Skeletal muscle satellite cell (primary cell): Measurements from ENCODE around the gene GRK2.

Experiments used
- H3K27me3 ChIP-seq: 2 replicates; pipeline ENCODE4 v1.7.0; 2013; ENCODE audit warnings: low read length; ENCODE audit not compliant: control insufficient read depth, insufficient read depth
- H3K36me3 ChIP-seq: 2 replicates; pipeline ENCODE4 v1.7.0; 2013; ENCODE audit warnings: mild to moderate bottlenecking, control low read depth, low read length; ENCODE audit not compliant: insufficient read depth
- H3K4me1 ChIP-seq: 2 replicates; pipeline ENCODE4 v1.7.0; 2013; ENCODE audit warnings: low read length; ENCODE audit not compliant: control insufficient read depth, insufficient read depth
- H3K4me2 ChIP-seq: 2 replicates; pipeline ENCODE4 v1.7.0; 2013; ENCODE audit warnings: mild to moderate bottlenecking, low read length
- H3K4me3 ChIP-seq: 2 replicates; pipeline ENCODE4 v1.7.0; 2013; ENCODE audit warnings: low read length
- H3K9ac ChIP-seq: 2 replicates; pipeline ENCODE4 v1.7.0; 2013; ENCODE audit warnings: mild to moderate bottlenecking, low read depth, low read length, moderate library complexity
- H3K9me3 ChIP-seq: replicated peaks from 2 replicates; pipeline ENCODE4 v1.7.0; 2013; ENCODE audit warnings: mild to moderate bottlenecking, control low read depth, low read length

The GRK2 gene

GRCh38 chr11:67242548-67242947 is 23.7 kb upstream of the GRK2 start:
- H3K4me2 ChIP-seq = peak overlapping the region; percentile 83
- no peak overlapping the region for H3K4me3 ChIP-seq
- H3K4me1 ChIP-seq = peaks cover 19% of the 10 kb centered on the region
- peaks cover 45% of the 10 kb centered on the region for H3K36me3 ChIP-seq
- peak overlapping the region; percentile 95 for H3K9ac ChIP-seq
- H3K9me3 ChIP-seq = no peaks in the 10 kb centered on the region
- H3K27me3 ChIP-seq = no peaks in the 10 kb centered on the region

- Histone ChIP-seq H3K4me1 (peaks cover 23% of the 10 kb centered on the region), H3K9ac (no peak overlapping the region), H3K27me3 (no peaks in the 10 kb centered on the region), H3K4me2 (peak overlapping the region; percentile 83), H3K9me3 (no peaks in the 10 kb centered on the region), H3K36me3 (peaks cover 50% of the 10 kb centered on the region), H3K4me3 (no peak overlapping the region)
These were observed 23.2 kb upstream of the GRK2 start for GRCh38 chr11:67243051-67243450.

GRCh38 chr11:67245046-67245445 is 21.2 kb upstream of the GRK2 start:
- H3K4me2 ChIP-seq = no peak overlapping the region
- peaks cover 21% of the 10 kb centered on the region for H3K4me1 ChIP-seq
- peaks cover 70% of the 10 kb centered on the region for H3K36me3 ChIP-seq
- no peak overlapping the region for H3K9ac ChIP-seq
- H3K4me3 ChIP-seq = no peak overlapping the region
- H3K27me3 ChIP-seq = no peaks in the 10 kb centered on the region
- H3K9me3 ChIP-seq = no peaks in the 10 kb centered on the region

- Histone ChIP-seq H3K4me3 (no peak overlapping the region), H3K36me3 (peaks cover 93% of the 10 kb centered on the region), H3K9ac (no peak overlapping the region), H3K9me3 (no peaks in the 10 kb centered on the region), H3K27me3 (no peaks in the 10 kb centered on the region), H3K4me2 (no peak overlapping the region), H3K4me1 (peaks cover 13% of the 10 kb centered on the region)
These were observed 18.2 kb upstream of the GRK2 start for GRCh38 chr11:67247946-67248550.

- Histone ChIP-seq H3K9ac (no peak overlapping the region), H3K4me1 (peaks cover 13% of the 10 kb centered on the region), H3K27me3 (no peaks in the 10 kb centered on the region), H3K36me3 (peaks cover 96% of the 10 kb centered on the region), H3K4me2 (no peak overlapping the region), H3K4me3 (no peak overlapping the region), H3K9me3 (no peaks in the 10 kb centered on the region)
These were observed 17.6 kb upstream of the GRK2 start for GRCh38 chr11:67248653-67249052.

- H3K4me3 ChIP-seq = no peak overlapping the region
- no peaks in the 10 kb centered on the region for H3K9me3 ChIP-seq
- H3K36me3 ChIP-seq = peaks cover 98% of the 10 kb centered on the region
These were observed 15.9 kb upstream of the GRK2 start for GRCh38 chr11:67250059-67251043.

GRCh38 chr11:67251841-67252240 is 14.4 kb upstream of the GRK2 start:
- H3K36me3 ChIP-seq = peaks cover 96% of the 10 kb centered on the region
- no peaks in the 10 kb centered on the region for H3K27me3 ChIP-seq
- H3K4me2 ChIP-seq = no peak overlapping the region
- H3K9ac ChIP-seq = no peak overlapping the region
- H3K9me3 ChIP-seq = no peaks in the 10 kb centered on the region
- H3K4me3 ChIP-seq = no peak overlapping the region
- peaks cover 13% of the 10 kb centered on the region for H3K4me1 ChIP-seq

More at GRCh38 chr11:67250059-67251043, 15.9 kb upstream of the GRK2 start:
- no peak overlapping the region for H3K9ac ChIP-seq
- H3K4me1 ChIP-seq = peaks cover 13% of the 10 kb centered on the region
- H3K4me2 ChIP-seq = no peak overlapping the region
- H3K27me3 ChIP-seq = no peaks in the 10 kb centered on the region

GRCh38 chr11:67252831-67253239 is 13.4 kb upstream of the GRK2 start:
- Histone ChIP-seq H3K9me3 (no peaks in the 10 kb centered on the region), H3K9ac (no peak overlapping the region), H3K4me3 (no peak overlapping the region), H3K4me2 (no peak overlapping the region), H3K4me1 (peaks cover 11% of the 10 kb centered on the region), H3K36me3 (peaks cover 91% of the 10 kb centered on the region), H3K27me3 (no peaks in the 10 kb centered on the region)

GRCh38 chr11:67253872-67254624 is 12.2 kb upstream of the GRK2 start:
- H3K27me3 ChIP-seq = no peaks in the 10 kb centered on the region

GRCh38 chr11:67254798-67255197 is 11.5 kb upstream of the GRK2 start:
- Histone ChIP-seq H3K27me3 (no peaks in the 10 kb centered on the region), H3K9ac (no peak overlapping the region), H3K36me3 (peaks cover 77% of the 10 kb centered on the region), H3K4me3 (no peak overlapping the region), H3K4me2 (no peak overlapping the region), H3K9me3 (no peaks in the 10 kb centered on the region), H3K4me1 (no peaks in the 10 kb centered on the region)

More at GRCh38 chr11:67253872-67254624, 12.2 kb upstream of the GRK2 start:
- H3K9ac ChIP-seq = no peak overlapping the region
- H3K36me3 ChIP-seq = peaks cover 85% of the 10 kb centered on the region
- no peak overlapping the region for H3K4me2 ChIP-seq
- no peaks in the 10 kb centered on the region for H3K4me1 ChIP-seq
- no peaks in the 10 kb centered on the region for H3K9me3 ChIP-seq
- no peak overlapping the region for H3K4me3 ChIP-seq

GRCh38 chr11:67255353-67255752 is 10.9 kb upstream of the GRK2 start:
- Histone ChIP-seq H3K9me3 (no peaks in the 10 kb centered on the region), H3K36me3 (peaks cover 71% of the 10 kb centered on the region), H3K9ac (no peak overlapping the region), H3K4me3 (no peak overlapping the region), H3K4me2 (no peak overlapping the region), H3K4me1 (no peaks in the 10 kb centered on the region), H3K27me3 (no peaks in the 10 kb centered on the region)
